ACHN (cell line): Measurements from ENCODE around the gene UBAC2.

Experiments used
- DNase-seq: peaks from one replicate; pipeline ENCODE4 v3.0.0-alpha.2; 2015
- in situ Hi-C: cut with HindIII; loops from 2 replicates; pipeline ENCODE4 v1.10.0; 2017; ENCODE audit warnings: low sequenced_read_pairs, low pct_ligation_motif_present, low pct_unique_long_range_greater_than_20kb

Gene UBAC2

GRCh38 chr13:99339736-99340397 is 139.2 kb downstream of the UBAC2 start:
- DNase-seq: no peak
- in situ Hi-C loops: no loop called here

GRCh38 chr13:99340638-99341037 is 140.0 kb downstream of the UBAC2 start:
- in situ Hi-C loops: no loop called here

DNA sequence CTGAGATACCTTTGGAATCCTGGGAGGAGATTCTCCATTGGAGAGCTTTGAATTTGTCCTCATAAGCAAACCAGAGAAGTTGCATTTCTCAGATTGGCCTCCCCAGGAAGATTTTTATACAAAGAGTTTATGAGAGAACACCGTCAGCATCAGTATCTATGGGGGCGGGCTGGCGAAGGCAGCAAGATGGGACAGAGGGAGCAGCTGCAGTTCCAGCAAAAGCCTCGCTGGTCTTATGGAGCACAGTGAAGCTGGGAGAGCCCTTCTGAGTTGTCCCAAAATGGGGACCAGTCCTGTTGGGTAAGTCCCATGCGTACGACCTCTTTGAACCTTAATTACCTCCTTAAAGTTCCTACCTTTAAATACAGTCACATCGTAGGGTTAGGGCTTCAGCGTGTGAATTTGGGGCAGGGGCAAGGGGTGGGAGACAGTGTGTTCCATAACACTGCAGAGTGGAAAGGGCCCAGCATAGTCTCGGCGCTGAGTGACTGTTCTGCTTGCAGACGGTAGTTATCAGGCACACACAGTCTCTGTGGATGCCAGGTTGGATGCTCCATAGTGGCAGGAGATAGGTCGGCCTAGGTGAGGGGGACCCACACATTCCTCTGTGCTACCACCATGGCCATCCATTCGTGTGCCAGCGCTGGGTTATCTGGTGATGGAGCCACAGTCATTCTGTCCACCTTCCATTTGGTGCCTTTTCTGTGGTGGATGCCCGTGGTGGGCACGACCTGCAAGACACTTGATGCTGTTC is 141.5 kb downstream of the UBAC2 start:
- DNase-seq: no peak
- in situ Hi-C loops: no loop called here

More at GRCh38 chr13:99340638-99341037, 140.0 kb downstream of the UBAC2 start:
- no peak for DNase-seq

GRCh38 chr13:99342723-99343315 is 142.2 kb downstream of the UBAC2 start:
- in situ Hi-C loops: no loop called here
- DNase-seq: no peak

GRCh38 chr13:99344610-99345208 is 144.1 kb downstream of the UBAC2 start:
- in situ Hi-C loops: no loop called here
- DNase-seq: no peak

DNA sequence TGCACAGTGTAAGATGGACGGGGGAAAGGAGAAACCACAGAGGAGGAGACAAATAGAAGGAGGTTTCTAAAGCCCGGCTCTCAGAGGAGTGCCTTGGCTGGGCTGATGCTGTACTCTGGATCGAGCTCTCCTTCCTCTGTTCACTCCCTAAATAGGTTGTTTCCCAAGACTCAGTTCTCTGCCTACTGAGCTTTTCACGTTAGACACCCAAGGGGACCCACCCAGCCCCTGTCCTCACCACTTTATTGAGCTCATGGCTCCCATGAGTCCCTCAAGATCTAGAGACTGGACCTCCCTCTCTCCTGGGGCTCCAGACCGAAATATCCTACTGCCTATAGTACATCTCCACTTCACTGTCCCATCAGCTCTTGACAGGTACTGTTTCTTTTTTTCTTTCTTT is 144.7 kb downstream of the UBAC2 start:
- in situ Hi-C loops: no loop called here
- no peak for DNase-seq

DNA sequence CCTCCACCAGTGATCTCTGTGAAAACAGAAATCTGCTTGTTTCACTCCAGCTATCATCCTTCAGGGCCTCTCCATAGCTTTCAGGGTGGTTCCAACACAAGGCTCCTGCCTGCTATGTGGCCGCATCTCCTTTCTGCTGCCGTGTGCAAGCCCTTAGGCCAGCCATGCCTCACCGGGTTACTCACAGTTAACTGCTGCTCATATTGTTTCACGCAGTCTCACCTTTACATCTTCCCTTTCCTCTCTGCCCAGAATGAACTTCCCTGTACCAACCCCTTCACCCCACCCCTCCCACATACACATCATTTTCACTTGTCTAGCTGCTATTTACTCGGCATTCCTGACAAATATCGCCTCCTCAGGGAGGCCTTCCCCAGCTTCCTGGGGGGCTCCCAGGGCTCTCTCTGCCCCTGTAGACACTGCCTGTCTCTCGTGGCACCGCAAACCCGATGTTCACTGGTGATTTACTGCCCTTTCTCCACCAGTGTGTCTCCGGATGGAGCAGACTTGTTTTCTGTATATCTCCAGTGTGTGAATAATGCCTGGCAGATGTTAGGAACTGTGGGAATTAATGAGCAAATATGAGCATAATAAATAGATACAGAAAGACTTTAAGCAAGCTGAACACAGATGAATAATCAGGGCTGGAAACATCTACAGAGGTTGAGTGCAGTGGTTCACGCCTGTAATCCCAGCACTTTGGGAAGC is 145.8 kb downstream of the UBAC2 start:
- no peak for DNase-seq
- in situ Hi-C loops: no loop called here

- in situ Hi-C loops: no loop called here
- no peak for DNase-seq
Observed at GRCh38 chr13:99347335-99347878, 146.8 kb downstream of the UBAC2 start.

DNA sequence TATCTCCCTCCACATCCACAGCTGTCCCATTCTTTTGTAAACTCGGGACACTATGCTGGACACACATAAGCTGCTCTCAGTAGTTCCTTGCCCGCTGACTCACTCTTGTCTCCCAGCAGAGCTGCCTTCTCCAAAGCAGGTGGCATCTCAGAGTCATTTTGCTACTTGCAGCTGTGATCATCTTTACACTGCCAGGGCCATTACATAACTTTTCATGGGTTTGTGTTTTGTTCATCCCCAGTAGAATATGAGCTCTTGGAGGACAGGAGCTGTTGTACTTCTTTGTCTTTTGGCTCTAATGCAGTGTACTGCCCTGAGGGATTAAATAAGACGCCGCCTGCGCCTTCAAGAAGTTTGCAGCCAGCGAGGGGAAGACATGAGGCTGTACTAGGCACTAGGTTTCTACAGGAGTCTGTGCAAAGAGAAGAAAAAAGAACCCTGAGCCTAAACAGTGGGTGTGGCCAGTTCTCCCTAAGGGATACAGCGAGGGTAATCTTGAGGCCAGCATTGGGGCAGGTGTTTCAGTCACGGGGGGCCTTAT is 147.3 kb downstream of the UBAC2 start:
- in situ Hi-C loops: no loop called here
- DNase-seq: no peak

- in situ Hi-C loops: no loop called here
- DNase-seq: no peak
Observed at GRCh38 chr13:99350191-99350590, 149.5 kb downstream of the UBAC2 start.

GRCh38 chr13:99351772-99352171 is 151.1 kb downstream of the UBAC2 start:
- DNase-seq: no peak
- in situ Hi-C loops: no loop called here

DNA sequence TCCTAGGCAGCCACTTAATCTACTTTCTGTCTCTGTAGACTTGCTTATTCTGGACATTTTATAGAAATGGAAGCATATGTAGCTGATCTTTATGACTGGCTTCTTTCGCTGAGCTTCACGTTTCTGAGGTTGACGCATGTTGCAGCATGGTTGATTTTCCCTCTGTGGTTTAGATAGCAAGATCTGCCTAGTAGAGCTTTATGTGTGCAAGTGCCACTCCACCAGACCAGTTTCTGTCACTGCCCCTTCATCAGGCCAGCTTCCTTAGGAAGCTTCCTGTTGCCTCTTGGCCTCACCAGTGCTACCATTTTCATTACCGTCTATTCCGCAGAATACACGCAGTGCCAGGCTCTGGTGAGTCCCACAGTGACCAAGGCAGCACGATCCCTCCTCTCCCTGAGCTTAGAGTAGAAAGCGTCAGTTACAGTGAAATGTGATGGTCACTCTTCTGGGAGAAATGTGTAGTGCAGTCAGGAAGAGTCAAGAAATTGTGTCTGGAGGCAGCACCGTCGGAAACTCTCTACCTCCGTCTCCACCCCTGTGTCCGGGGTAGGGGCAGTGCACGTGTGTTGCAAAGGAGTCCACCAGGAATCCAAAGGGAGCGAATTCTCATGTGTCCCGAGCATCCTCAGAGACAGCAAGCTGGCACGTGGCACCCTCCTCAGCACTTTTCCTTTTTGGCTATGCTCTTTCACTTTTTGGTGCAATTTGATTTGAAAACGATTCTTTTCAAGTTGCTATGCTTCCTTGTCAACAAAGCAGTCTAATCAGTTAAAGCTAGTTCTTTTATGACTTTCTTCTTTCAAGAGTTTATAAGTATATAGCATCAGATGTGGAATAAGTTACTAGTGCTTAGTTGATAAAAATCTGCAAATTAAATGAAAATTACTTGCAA is 151.9 kb downstream of the UBAC2 start:
- in situ Hi-C loops: no loop called here
- no peak for DNase-seq

GRCh38 chr13:99353246-99353600 is 152.6 kb downstream of the UBAC2 start:
- in situ Hi-C loops: no loop called here
- DNase-seq: no peak

DNA sequence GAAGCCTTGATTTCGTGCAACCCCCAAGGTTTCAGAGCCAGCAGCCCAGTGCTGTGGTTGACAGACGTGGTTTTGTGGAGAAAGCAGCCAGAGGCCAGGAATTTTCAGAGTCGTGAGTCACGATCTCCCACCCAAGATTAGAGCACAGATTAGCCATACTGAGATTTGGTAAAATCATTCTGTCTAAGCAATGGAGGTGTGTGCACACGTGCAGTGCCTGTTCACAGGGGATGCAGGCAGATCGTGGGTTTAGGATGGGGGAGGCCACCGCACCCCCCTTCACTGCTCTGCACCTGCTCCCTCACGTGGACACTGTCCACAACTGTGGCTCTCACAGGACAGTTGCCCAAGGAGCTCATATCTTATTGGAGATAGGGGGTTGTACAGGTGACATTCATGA is 153.2 kb downstream of the UBAC2 start:
- in situ Hi-C loops: no loop called here
- no peak for DNase-seq

DNA sequence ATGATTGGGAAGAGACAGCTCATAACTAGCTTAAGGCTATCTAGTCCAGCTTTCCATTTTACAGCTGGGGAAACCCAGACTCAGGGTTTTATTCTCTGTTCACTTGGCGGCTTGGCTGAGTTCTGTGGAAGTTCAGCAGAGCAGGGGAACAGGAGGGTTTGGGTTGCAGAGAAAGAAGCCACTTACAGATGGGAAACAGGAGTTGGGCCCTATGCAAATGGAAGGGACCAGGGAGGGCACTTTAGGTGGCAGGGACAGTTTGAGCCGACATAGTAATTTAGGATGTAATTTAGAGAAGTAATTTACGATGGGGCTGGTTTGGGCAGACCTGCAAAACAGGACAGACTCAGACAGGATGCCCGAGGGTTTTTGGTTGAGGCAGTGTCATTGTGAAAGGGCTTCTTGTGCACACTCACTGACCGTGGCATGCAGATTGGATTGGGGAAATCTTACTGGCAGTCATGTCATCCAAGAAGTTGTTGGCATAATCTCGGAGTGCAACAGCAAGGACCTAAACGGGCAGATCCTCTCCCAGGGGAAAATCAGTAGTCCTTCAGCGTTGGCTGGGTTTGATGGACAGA is 153.8 kb downstream of the UBAC2 start:
- in situ Hi-C loops: no loop called here
- no peak for DNase-seq

- in situ Hi-C loops: no loop called here
- DNase-seq: no peak
Observed at GRCh38 chr13:99355267-99356011, 154.8 kb downstream of the UBAC2 start.

DNA sequence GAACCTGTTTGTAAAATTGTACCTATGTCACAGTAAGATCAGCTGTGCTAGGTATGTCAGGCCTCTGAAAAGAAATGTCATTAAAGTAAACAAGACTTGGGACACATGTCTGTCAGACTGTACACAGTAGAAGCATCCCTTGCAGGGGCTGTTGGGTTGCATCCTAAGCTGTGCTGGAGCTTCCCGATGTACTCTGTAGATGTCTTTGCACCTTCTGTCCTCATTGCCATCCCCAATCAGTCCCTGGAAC is 155.3 kb downstream of the UBAC2 start:
- in situ Hi-C loops: no loop called here
- no peak for DNase-seq
